GM12874 (cell line): ENCODE measurements around the gene CACUL1.

Source experiments
- TF ChIP-seq, protein P1 (sequence below): IDR thresholded peaks from 2 replicates; pipeline ENCODE4 v1.5.1; 2011; ENCODE audit warnings: low read depth, mild to moderate bottlenecking, control low read depth, low read length, moderate library complexity; ENCODE audit not compliant: insufficient read depth

The CACUL1 gene

DNA sequence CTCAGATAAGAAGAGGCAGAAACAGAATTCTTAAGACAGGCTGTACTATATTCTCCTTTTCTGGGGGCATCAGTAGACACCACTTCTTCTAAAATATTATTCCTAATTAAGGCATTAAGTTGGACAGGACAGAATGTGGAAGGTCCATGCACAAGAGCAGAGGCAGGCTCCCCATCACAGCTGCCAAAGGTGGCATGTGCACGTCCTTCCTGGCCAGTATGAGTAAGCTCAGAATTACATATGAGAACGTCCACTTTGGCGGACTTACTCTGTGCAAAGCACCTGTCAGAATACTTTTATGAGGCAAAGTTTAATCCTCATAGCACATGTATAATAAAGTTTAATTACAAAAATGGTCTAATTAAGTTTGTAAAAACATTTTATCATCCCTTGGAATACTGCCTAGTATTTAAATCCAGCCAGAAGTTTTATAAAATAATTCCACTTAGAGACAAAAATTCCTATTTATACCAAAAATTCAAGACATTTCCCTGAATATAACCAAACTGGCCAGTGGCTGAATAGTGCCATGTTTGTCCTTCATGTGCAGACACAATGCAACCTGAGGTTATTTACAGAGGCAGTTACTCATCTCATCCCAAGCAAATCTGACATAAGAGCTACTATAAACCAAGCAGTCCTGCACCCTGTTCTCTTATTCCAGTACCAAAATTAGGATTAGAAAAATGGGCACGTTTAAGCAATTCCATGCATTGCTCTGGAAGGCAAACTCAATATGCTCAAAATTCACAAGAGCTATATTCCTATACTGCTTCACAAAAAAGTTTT lies 65.5 kb downstream of the CACUL1 start:
- TF ChIP-seq, protein P1, sequence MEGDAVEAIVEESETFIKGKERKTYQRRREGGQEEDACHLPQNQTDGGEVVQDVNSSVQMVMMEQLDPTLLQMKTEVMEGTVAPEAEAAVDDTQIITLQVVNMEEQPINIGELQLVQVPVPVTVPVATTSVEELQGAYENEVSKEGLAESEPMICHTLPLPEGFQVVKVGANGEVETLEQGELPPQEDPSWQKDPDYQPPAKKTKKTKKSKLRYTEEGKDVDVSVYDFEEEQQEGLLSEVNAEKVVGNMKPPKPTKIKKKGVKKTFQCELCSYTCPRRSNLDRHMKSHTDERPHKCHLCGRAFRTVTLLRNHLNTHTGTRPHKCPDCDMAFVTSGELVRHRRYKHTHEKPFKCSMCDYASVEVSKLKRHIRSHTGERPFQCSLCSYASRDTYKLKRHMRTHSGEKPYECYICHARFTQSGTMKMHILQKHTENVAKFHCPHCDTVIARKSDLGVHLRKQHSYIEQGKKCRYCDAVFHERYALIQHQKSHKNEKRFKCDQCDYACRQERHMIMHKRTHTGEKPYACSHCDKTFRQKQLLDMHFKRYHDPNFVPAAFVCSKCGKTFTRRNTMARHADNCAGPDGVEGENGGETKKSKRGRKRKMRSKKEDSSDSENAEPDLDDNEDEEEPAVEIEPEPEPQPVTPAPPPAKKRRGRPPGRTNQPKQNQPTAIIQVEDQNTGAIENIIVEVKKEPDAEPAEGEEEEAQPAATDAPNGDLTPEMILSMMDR: no peak

- TF ChIP-seq, protein P1: no peak
Observed at GRCh38 chr10:118687472-118687871, 67.3 kb downstream of the CACUL1 start.

- TF ChIP-seq, protein P1: no peak
Observed at GRCh38 chr10:118682533-118682932, 72.2 kb downstream of the CACUL1 start.

DNA sequence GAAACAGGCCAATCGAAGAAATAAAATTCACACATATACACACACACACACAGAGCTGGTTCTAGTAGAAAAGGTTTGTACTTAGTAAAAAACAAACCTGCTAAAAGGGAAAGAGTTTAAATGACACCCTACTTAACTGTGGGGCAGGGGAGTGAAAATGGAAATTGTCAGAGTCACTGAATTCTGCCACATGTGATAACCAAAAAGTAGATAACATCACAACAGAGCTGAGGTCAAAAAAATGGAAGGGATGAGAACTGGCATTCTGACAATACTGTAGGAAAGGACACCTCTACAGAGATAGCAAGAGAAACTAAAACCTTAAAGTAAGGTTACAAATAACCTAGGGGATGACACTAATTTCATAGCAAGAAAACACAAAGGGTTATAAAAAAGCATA lies 74.6 kb downstream of the CACUL1 start:
- TF ChIP-seq, protein P1: no peak

DNA sequence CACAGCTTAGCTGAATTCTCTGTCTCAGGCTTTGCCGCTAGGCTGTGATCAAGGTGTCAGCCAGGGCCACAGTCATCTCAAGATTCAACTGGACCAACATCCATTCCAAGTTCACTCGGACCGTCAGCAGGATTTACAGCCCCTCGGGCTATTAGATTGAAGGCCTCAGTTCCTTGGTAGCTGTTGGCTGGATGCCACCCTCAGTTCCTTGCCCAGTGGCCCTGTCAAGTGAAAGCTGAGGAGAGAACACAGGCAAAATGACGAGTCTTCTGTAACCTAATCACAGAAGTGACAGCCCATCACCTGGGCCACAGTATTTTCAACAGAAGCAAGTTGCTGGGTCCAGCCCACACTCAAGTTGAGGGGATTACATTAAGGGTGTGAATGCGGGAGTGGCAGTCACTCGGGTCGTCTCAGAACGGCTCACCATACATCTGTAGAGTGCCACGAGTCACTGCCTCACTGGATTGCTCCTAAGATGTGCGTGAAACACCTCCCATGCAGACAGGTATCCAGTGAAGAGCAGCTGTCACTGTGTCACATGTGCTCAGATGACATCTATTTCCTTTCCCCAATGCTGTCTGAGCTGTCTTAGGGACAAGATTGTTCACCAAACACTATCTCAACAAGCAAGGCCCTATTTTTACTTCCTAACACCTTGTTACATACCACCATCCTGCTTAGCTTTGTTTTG lies 80.4 kb downstream of the CACUL1 start:
- TF ChIP-seq, protein P1: no peak

DNA sequence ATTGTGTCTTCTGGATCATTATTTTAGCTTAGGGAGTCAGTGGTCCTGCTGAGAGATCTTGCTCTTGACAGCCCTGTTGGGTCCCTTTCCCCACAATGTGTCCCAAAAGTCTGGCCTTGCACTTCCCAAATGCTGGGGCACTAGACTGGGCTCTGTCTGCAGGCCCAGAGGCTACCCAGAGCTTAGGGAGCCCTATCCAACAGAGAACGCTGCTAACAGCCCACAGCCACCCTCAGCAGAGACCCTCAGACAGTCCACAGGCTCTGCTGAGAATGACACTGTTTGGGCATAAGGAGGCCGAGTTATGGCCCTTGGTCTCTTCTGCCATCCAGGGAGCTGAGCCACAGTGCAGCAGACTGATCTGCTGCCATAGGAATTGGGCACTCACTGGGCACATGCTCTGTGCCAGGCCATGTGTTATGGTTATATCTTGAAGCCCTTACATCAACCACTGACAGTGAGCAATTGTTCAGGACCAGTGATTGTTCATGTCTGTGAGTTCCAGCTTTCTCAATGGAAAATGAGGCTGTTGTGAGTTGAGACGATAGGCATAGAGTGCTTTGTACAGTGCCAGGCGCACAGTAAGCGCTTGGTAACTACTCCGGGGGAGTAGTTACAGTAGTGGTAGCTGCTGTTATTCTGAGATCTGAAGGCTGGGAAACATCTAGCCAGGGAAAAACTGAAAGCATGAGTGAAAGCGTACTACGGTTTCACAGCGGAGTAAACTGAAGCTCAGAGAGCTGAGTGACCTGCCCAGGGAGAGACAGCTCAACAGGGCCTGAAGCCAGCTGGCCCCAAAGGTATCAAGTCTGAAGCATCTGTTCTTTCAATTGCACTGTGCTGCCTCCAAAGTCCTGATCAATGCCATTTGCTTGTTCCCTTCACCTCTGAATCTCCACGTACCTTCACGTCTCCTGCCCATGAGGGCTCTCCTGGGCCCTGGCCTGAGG lies 81.7 kb downstream of the CACUL1 start:
- TF ChIP-seq, protein P1: no peak

- TF ChIP-seq, protein P1: no peak
Observed at GRCh38 chr10:118672153-118672552, 82.6 kb downstream of the CACUL1 start.
